Retina (tissue), 1 donor: Measurements from ENCODE around the gene MUSK.
"Not testable (repeated sequence)": the region's sequence is repeated elsewhere in the genome, so short reads cannot be mapped to it uniquely, and the experiment has no call there.

Experiments
- DNase-seq: peaks from one replicate; pipeline ENCODE4 v3.0.0-alpha.2; 2016

The MUSK gene

GRCh38 chr9:110815361-110815760 lies 146.8 kb downstream of the MUSK start:
- no peak for DNase-seq

- no peak for DNase-seq
These were observed 151.8 kb downstream of the MUSK start for GRCh38 chr9:110820381-110820780.

- no peak for DNase-seq
These were observed 152.5 kb downstream of the MUSK start for GRCh38 chr9:110821064-110821463.

GRCh38 chr9:110825129-110825528 lies 156.5 kb downstream of the MUSK start:
- not testable (repeated sequence) for DNase-seq

- DNase-seq, result no peak
These were observed 157.4 kb downstream of the MUSK start for GRCh38 chr9:110825950-110826349.

GRCh38 chr9:110826400-110826799 lies 157.8 kb downstream of the MUSK start:
- not testable (repeated sequence) for DNase-seq

GRCh38 chr9:110828264-110828663 lies 159.7 kb downstream of the MUSK start:
- DNase-seq, result no peak

GRCh38 chr9:110830495-110830894 lies 161.9 kb downstream of the MUSK start:
- no peak for DNase-seq

- DNase-seq, result no peak
These were observed 164.3 kb downstream of the MUSK start for GRCh38 chr9:110832926-110833325.

GRCh38 chr9:110835404-110835803 lies 166.8 kb downstream of the MUSK start:
- DNase-seq, result no peak

GRCh38 chr9:110835859-110836271 lies 167.3 kb downstream of the MUSK start:
- no peak for DNase-seq

- DNase-seq, result no peak
These were observed 168.9 kb downstream of the MUSK start for GRCh38 chr9:110837401-110838005.

- DNase-seq, result no peak
These were observed 173.6 kb downstream of the MUSK start for GRCh38 chr9:110842169-110842568.

GRCh38 chr9:110842986-110843385 lies 174.4 kb downstream of the MUSK start:
- DNase-seq, result no peak

- no peak for DNase-seq
These were observed 175.5 kb downstream of the MUSK start for GRCh38 chr9:110844121-110844520.

GRCh38 chr9:110846215-110846614 lies 177.6 kb downstream of the MUSK start:
- DNase-seq, result no peak

- DNase-seq, result no peak
These were observed 179.1 kb downstream of the MUSK start for GRCh38 chr9:110847671-110848070.

- no peak for DNase-seq
These were observed 182.0 kb downstream of the MUSK start for GRCh38 chr9:110850401-110851135.
